ENCODE results near the gene CIDEC. TPM values are rescaled to one million over a fixed set of nuclear protein-coding genes. Genes with fewer than 3 reads are reported as not detected.

CIDEC gene
- total and polyA plus RNA-seq, 2 of the 13 experiments (the other 11 are each of a cell fraction or from before 2014, with no cell fraction given): 2.5 to 10.4 TPM

DNA sequence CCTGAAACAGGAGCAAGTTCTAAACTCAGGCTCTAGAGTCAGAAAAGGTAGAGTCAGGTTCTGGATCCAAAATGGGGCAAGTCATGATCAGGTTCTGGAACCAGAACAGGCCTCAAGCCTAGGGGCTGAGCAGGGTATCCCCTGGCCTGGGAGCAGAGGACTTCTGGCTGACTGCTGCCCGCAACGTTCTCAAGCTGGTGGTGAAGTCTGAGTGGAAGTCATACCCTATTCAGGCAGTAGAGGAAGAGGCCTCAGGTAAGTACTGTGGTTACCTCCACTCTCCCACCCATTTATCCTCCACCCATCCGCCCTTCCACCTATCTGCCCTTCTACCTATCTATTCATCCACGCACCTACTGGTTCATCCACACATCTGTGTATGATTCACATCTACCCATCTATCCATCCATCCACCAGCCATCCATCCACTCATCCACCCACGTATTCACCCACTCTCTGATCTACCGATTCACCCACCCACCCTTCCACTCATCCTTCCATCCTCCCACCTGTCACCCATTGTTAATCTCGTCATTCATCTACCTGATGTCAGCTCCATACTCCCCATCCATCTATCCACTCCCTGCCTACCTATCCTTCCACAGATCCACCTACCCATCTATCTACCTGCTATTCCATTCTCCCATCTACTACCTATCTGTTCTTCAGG is 61.3 kb downstream of the CIDEC start:
- Histone ChIP-seq H3K79me2 (ENCODE audit: insufficient read depth, low read length) (no peaks in the 10 kb centered on the region), H3K27me3 (ENCODE audit: control insufficient read depth in 1 of 2, insufficient read depth in 2 of 2, low read length in 2 of 2) (no peaks in the 10 kb centered on the region), H3K27ac (ENCODE audit: extremely low read length, insufficient read depth, low read length) (no peak overlapping the region), H3K9ac (ENCODE audit: insufficient read depth, low read depth, low read length) (no peak overlapping the region), H3K36me3 (replicated peaks in 1 of 2; ENCODE audit: control insufficient read depth in 1 of 2, insufficient read depth in 2 of 2, low read length in 2 of 2) (peaks cover 1 to 3% of the 10 kb centered on the region in 2 experiments; a peak in 1 of 5 replicates), H3K9me3 (ENCODE audit: low read length) (no peaks in the 10 kb centered on the region), H3K4me1 (ENCODE audit: insufficient read depth, low read length) (no peaks in the 10 kb centered on the region), H3K4me3 (replicated peaks in 1 of 3; ENCODE audit: insufficient read depth in 1 of 3, low read depth in 2 of 3, low read length in 3 of 3) (no peak overlapping the region), H2AFZ (ENCODE audit: low read length) (no peak overlapping the region), H4K20me1 (ENCODE audit: insufficient read depth, low read length) (no peaks in the 10 kb centered on the region), H3K4me2 (ENCODE audit: low read depth, low read length) (no peak overlapping the region)
- BruUV-seq (replicated peaks): no TSS peak
- TF ChIP-seq, protein P1, sequence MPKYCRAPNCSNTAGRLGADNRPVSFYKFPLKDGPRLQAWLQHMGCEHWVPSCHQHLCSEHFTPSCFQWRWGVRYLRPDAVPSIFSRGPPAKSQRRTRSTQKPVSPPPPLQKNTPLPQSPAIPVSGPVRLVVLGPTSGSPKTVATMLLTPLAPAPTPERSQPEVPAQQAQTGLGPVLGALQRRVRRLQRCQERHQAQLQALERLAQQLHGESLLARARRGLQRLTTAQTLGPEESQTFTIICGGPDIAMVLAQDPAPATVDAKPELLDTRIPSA (CRISPR knock-in tag; IDR thresholded peaks at IDR 0.05; ENCODE audit: borderline replicate concordance): no peak
- TF ChIP-seq, protein P2, sequence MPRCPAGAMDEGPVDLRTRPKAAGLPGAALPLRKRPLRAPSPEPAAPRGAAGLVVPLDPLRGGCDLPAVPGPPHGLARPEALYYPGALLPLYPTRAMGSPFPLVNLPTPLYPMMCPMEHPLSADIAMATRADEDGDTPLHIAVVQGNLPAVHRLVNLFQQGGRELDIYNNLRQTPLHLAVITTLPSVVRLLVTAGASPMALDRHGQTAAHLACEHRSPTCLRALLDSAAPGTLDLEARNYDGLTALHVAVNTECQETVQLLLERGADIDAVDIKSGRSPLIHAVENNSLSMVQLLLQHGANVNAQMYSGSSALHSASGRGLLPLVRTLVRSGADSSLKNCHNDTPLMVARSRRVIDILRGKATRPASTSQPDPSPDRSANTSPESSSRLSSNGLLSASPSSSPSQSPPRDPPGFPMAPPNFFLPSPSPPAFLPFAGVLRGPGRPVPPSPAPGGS (CRISPR knock-in tag; IDR thresholded peaks at IDR 0.05): no peak
- TF ChIP-seq GFI1 (CRISPR knock-in tag; IDR thresholded peaks at IDR 0.05; ENCODE audit: borderline replicate concordance): no peak
- no peak for TF ChIP-seq ISX (CRISPR knock-in tag; conservative IDR thresholded peaks at IDR 0.05)
- no peak for TF ChIP-seq GPN1 (CRISPR knock-in tag; IDR thresholded peaks at IDR 0.05; ENCODE audit: borderline replicate concordance)
- no peak for TF ChIP-seq TCF7L2 (IDR thresholded peaks at IDR 0.05; ENCODE audit: low read depth, low read length)
- TF ChIP-seq ZNF589 (CRISPR knock-in tag; conservative IDR thresholded peaks at IDR 0.05): no peak
- TF ChIP-seq FOXK1 (CRISPR knock-in tag; IDR thresholded peaks at IDR 0.05; ENCODE audit: borderline replicate concordance, low read depth): no peak
- TF ChIP-seq ZNF768 (CRISPR knock-in tag; IDR thresholded peaks at IDR 0.05): no peak
- TF ChIP-seq MXD4 (CRISPR knock-in tag; IDR thresholded peaks at IDR 0.05): no peak
- TF ChIP-seq FOXM1 (CRISPR knock-in tag; IDR thresholded peaks at IDR 0.05): no peak
- TF ChIP-seq U2AF1 (optimal IDR thresholded peaks at IDR 0.05; ENCODE audit: low read depth, low read length): no peak
- TF ChIP-seq CCAR2 (optimal IDR thresholded peaks at IDR 0.05; ENCODE audit: low read depth, low read length): no peak
- TF ChIP-seq, protein P3, sequence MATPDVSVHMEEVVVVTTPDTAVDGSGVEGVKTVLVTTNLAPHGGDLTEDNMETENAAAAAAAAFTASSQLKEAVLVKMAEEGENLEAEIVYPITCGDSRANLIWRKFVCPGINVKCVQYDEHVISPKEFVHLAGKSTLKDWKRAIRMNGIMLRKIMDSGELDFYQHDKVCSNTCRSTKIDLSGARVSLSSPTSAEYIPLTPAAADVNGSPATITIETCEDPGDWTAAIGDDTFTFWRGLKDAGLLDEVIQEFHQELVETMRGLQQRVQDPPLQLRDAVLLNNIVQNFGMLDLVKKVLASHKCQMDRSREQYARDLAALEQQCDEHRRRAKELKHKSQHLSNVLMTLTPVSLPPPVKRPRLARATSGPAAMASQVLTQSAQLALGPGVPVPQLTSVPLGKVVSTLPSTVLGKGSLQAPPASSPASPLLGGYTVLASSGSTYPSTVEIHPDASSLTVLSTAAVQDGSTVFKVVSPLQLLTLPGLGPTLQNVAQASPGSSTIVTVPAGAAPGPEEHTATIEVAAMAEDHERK (CRISPR knock-in tag; IDR thresholded peaks at IDR 0.05; ENCODE audit: low read depth): no peak
- TF ChIP-seq, protein P4, sequence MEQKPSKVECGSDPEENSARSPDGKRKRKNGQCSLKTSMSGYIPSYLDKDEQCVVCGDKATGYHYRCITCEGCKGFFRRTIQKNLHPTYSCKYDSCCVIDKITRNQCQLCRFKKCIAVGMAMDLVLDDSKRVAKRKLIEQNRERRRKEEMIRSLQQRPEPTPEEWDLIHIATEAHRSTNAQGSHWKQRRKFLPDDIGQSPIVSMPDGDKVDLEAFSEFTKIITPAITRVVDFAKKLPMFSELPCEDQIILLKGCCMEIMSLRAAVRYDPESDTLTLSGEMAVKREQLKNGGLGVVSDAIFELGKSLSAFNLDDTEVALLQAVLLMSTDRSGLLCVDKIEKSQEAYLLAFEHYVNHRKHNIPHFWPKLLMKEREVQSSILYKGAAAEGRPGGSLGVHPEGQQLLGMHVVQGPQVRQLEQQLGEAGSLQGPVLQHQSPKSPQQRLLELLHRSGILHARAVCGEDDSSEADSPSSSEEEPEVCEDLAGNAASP (CRISPR knock-in tag; IDR thresholded peaks at IDR 0.05; ENCODE audit: borderline replicate concordance): no peak
- TF ChIP-seq KDM1A (CRISPR knock-in tag; IDR thresholded peaks at IDR 0.05): no peak
- no peak for TF ChIP-seq POLR2G (IDR thresholded peaks at IDR 0.05; ENCODE audit: low read depth, low read length)
- TF ChIP-seq ZNF530 (CRISPR knock-in tag; IDR thresholded peaks at IDR 0.05; ENCODE audit: low read depth): no peak
- ChIA-PET CTCF (ENCODE audit: low intra/inter-chr PET ratio, low total read pairs) (no interaction called here), POLR2A (no interaction called here)
- intact Hi-C loops (cut with micrococcal nuclease; ENCODE audit: unreplicated experiment): no loop called here
- ATAC-seq: no peak
- FAIRE-seq: no peak
- WGBS (ENCODE audit: low lambda C conversion rate): 95% methylated on average over 7 of the region's 7 CpGs
- in situ Hi-C loops (cut with HindIII; ENCODE audit: extremely low pct_ligation_motif_present, low pct_unique_long_range_greater_than_20kb): no loop called here
- no peak for DNase-seq (ENCODE audit: low spot score)

All from HepG2 (cell line).